SU-DHL-6 (cell line): ENCODE data around the gene KAT6B.

Source experiments
- CTCF ChIP-seq: fragments of 200-600 bp; sonication (generic); IDR thresholded peaks from one replicate; pipeline ENCODE4 v1.5.1; 2017; ENCODE audit warnings: antibody characterized with exemption, mild to moderate bottlenecking, low read length, moderate library complexity; ENCODE audit not compliant: insufficient read depth, poor library complexity, severe bottlenecking
- EZH2phosphoT487 ChIP-seq: fragments of 200-600 bp; sonication (generic), shearing (Covaris generic); conservative IDR thresholded peaks from 2 replicates; pipeline ENCODE4 v1.6.1; 2018; ENCODE audit warnings: mild to moderate bottlenecking, antibody characterized with exemption, low read length, moderate library complexity, mixed read lengths

GRCh38 chr10:74949034-74949832, 122.8 kb downstream of the KAT6B start:
- TF ChIP-seq CTCF (no peak), EZH2phosphoT487 (no peak)
